HG03025 (cell line): Measurements from ENCODE around the gene RPL35.

Experiments used
- ATAC-seq: cut with Tn5 transposase; IDR thresholded peaks from one replicate; pipeline ENCODE4 v1.9.1; 2021; ENCODE audit warnings: mild to moderate bottlenecking, moderate library complexity; ENCODE audit not compliant: unreplicated experiment, low FRiP score

The RPL35 gene

GRCh38 chr9:124828489-124829333, 33.0 kb downstream of the RPL35 start:
- ATAC-seq = no peak

DNA sequence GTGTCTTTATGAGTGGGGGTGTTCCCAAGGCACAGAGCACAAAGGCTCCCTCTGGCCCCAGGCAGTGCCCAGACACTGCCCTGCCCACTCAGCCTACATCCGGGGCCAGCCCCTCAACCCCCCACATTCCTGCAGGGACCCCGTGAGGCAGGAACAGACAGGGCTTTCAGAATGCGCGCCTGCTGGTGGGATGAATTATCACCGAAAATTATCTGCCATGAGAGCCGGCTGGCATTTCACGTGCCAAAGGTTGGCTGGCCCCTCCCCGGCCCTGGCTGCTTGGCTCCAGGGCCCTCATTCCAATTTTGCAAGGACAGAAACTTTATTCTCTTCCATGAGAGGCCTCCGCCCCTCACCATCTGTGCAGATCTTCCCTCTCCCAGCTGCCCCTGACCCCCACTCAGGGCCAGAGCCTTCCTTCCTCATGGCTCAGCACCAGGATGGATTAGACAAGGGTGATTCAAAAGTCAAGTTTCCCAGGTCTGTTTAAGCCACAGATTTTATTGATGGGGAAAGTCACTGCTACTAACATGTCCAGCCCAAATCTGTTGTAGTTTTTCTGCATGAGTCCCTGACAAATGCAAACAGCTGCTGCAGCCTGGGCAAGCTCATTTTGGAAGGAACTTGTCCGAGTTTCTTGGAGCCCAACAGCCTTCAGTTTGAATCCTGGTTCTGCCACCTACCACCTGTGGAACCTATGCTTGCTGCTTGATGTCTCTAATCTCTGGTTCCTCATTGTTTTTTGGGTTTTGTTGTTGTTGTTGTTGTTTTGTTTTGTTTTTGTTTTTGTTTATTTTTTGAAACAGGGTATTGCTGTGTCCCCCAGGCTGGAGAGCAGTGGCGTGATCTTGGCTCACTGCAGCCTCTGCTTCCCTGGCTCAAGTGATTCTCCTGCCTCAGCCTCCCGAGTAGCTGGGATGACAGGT, 40.8 kb downstream of the RPL35 start:
- ATAC-seq = no peak

- ATAC-seq = no peak
Observed at GRCh38 chr9:124818431-124819281, 43.1 kb downstream of the RPL35 start.

- ATAC-seq = no peak
Observed at GRCh38 chr9:124815601-124816000, 46.2 kb downstream of the RPL35 start.

DNA sequence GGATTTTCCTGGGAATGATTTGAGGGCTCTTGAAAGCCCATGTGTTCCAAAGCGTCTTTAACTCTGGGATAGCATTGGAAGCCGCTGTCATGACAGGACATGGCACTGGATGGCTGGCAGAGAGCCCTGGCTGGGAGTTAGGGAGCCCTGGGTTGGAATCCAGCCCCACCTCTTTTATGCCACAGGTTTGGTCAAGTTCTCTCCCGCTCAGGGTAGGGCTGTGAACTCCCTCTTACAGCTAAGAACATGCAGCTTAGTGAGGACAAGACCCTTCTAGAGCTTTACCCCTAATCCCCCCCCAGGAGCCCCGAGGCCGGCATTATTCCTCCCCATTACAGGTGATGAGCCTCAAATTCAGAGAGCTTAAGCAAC, 47.6 kb downstream of the RPL35 start:
- no peak for ATAC-seq

DNA sequence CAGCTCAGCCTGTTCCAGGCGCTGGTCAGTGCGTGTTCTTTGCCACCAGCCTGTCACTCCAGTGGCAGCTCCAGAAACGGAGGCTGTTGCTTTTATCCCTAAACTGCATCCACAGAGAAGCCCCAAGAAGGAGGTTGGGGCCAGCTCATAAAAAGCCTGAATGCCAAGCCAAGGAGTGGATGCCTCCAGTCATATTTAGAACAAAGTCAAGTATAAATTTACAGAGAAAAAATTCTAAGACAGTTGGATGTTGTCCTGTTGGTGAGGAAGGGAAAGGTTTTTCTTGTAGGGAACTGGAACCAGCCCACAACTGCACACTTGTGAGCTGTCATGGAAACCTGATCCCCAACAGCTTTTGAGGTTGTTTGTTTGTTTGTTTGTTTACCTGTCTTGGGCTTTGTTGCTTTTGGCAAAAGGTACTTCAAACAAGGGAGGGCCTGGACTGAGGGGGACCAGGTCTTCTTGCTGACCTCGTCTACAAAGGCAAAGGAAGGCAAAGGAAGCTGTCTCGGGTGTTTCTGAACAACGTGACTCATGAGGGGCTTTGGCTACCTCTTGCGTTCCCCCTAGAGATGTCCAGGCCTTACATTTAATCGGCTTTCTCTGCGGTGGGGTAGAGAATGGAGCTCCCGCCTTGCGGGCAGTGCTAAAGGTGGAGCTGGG, 48.1 kb downstream of the RPL35 start:
- ATAC-seq = no peak

- ATAC-seq = no peak
Observed at GRCh38 chr9:124813041-124813440, 48.7 kb downstream of the RPL35 start.

GRCh38 chr9:124812441-124812876, 49.3 kb downstream of the RPL35 start:
- ATAC-seq = no peak

DNA sequence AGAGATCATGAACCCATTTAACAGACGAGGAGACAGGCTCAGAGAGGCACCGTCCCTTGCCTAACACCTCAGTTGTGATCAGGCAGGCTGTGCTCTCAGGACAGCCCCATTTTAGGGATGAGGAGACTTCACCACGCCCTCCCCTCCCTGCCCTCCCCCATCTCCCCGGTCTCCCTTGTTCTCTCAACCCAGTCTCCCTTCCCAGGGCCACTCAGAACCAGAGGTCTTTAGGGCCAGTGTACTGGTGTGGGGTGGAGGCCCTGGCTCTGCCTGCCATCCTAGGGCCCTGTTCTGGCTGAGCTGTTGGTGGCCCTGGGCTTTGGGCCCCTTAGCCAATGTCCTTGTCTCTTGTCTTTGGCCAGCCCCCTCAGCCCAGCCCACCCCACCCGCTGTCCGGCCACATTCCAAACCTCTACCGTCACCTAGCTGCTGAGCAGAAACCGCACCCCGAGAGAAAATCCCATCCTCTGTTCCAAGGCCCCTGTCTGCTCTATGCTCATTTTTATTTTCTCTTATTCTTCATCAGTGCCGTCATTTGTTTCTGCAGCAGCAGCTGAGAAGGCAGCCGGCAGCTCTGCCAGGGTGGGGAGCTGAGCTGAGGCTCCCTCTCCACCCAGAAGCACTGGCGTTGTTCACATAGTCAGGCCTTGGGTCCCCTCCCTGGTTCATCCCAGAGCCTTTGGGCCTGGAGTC, 50.9 kb downstream of the RPL35 start:
- ATAC-seq = no peak

DNA sequence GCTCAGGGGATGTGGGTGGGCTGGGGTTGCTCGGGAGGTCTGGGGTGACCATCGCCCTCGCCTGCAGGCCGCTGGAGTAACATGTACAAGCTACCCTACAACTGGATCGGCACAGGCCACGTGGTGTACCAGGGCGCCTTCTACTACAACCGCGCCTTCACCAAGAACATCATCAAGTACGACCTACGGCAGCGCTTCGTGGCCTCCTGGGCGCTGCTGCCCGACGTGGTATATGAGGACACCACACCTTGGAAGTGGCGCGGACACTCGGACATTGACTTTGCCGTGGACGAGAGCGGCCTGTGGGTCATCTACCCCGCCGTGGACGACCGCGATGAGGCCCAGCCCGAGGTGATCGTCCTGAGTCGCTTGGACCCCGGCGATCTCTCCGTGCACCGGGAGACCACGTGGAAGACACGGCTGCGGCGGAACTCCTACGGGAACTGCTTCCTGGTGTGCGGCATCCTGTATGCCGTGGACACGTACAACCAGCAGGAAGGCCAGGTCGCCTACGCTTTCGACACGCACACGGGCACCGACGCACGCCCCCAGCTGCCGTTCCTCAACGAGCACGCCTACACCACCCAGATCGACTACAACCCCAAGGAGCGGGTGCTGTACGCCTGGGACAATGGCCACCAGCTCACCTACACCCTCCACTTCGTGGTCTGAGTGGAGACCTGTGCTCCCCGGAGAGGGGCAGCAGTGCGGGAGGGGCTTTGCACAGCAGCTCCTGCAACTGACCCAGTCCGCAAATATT, 51.8 kb downstream of the RPL35 start:
- no peak for ATAC-seq

DNA sequence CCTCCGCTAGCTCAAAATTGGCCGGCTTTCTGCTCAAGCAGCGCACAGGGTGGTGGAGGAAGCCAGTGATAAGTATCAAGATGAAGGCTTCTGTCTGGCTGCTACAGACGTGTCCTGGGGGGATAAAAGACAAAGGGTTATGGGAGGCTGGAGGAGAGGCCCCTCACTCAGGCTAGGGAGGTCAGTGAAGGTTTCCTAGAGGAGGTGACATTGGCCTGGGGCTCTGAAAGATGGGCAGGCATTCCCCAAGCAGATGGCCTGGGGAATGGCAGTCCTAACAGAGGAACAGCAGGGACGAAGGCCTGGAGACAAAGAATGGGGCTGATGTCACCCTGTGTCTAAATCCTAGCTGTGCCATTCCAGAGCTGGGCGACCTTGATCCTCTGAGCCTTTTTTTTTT, 52.5 kb downstream of the RPL35 start:
- ATAC-seq = no peak

- ATAC-seq = no peak
Observed at GRCh38 chr9:124808246-124808956, 53.4 kb downstream of the RPL35 start.
